ENCODE data around the gene SPEG. TPM values are rescaled to one million over a fixed set of nuclear protein-coding genes. Genes with fewer than 3 reads are reported as not detected.

The SPEG gene
- total RNA-seq, 2 experiments from 2014 or later = 0.46 TPM; not detected in 1

DNA sequence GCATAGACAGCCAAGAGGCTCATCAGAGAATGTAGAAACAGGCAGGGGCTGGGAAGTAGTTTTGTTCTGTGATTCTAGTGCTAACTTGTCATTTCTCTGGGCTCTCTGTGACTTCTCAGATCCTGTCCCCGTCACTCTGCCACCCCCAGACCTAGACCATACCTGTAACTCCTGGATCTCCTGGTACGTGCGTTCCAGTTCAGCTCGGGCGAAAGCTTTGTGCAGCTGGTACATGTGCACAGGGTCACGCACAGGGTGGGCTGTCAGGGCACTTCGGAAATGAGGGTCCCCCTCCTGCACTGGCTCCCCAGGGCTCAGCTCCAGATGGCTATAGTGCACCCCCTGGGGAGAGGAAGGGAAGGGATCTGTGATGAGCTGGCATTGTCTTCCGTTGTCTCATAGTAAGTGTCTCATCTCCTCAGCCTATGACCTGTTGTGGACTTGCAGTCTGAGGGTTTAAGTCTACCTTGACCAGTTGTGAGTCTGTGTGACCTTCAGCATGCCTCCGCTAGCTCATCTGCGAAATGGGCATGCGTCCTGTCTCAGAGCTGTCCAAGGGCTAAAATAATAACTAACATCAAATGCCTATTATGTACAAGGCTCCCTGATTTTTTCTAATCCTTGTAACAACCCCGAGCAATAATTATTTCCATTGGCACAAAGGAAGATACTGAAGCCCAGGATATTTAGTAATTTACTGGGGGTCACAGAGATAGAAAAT is 106.3 kb downstream of the SPEG start:
- H3K4me3 ChIP-seq (ENCODE audit: low read depth, low read length, poor library complexity, severe bottlenecking) = peak overlapping the region; percentile 80
- DNase-seq (ENCODE audit: low spot score) = no peak
- H3K4me1 ChIP-seq (ENCODE audit: insufficient read depth, low read length, poor library complexity, severe bottlenecking) = no peaks in the 10 kb centered on the region
- H3K79me2 ChIP-seq (ENCODE audit: insufficient read depth, low read depth, low read length) = peaks cover 9% of the 10 kb centered on the region; the same call in 1 of the 2 replicates
- no peaks in the 10 kb centered on the region for H3K9me2 ChIP-seq (ENCODE audit: insufficient read depth, low read length)
- no TSS peak for BruUV-seq (replicated peaks)
- TF ChIP-seq EZH2phosphoT487 (IDR thresholded peaks at IDR 0.05; ENCODE audit: borderline replicate concordance, low read depth, low read length) = no peak
- TF ChIP-seq, protein P1, sequence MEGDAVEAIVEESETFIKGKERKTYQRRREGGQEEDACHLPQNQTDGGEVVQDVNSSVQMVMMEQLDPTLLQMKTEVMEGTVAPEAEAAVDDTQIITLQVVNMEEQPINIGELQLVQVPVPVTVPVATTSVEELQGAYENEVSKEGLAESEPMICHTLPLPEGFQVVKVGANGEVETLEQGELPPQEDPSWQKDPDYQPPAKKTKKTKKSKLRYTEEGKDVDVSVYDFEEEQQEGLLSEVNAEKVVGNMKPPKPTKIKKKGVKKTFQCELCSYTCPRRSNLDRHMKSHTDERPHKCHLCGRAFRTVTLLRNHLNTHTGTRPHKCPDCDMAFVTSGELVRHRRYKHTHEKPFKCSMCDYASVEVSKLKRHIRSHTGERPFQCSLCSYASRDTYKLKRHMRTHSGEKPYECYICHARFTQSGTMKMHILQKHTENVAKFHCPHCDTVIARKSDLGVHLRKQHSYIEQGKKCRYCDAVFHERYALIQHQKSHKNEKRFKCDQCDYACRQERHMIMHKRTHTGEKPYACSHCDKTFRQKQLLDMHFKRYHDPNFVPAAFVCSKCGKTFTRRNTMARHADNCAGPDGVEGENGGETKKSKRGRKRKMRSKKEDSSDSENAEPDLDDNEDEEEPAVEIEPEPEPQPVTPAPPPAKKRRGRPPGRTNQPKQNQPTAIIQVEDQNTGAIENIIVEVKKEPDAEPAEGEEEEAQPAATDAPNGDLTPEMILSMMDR (conservative IDR thresholded peaks at IDR 0.05; ENCODE audit: low read length) = no peak
- no peak overlapping the region; the same call in 1 of the 2 replicates for H2AFZ ChIP-seq (ENCODE audit: low read length)
- H3K4me2 ChIP-seq (ENCODE audit: low read length) = peak overlapping the region; percentile 81; the same call in 1 of the 2 replicates
- intact Hi-C loops (cut with micrococcal nuclease; ENCODE audit: unreplicated experiment) = loop anchor here (1.0 to 5.0 kb wide), 4 partner anchors 101 to 364 kb away; partner anchors contain the start of genes CNPPD1, DNPEP and RETREG2
- 0 out of 2 replicates have a peak, but pooled peaks cover 5% of the 10 kb centered on the region for H4K20me1 ChIP-seq (ENCODE audit: insufficient read depth, low read length)
- H3K36me3 ChIP-seq (ENCODE audit: insufficient read depth, low read length) = peaks cover 24% of the 10 kb centered on the region
- H3K9me3 ChIP-seq (ENCODE audit: low read length) = no peaks in the 10 kb centered on the region
- CTCF ChIA-PET (ENCODE audit: unreplicated experiment) = interaction anchor here (0.5 to 2.0 kb wide), 7 partner anchors 11 to 1691 kb away, joined by 3 to 6 read pairs (median 3); partner anchors contain the start of gene GMPPA
- POLR2A ChIA-PET = interaction anchor here (0.9 to 1.1 kb wide), 2 partner anchors 42 to 56 kb away, joined by 3 to 4 read pairs; partner anchors contain the start of genes GMPPA and STK11IP
- no peak overlapping the region for H3K27ac ChIP-seq (ENCODE audit: low read depth, low read length, poor library complexity, severe bottlenecking)

DNA sequence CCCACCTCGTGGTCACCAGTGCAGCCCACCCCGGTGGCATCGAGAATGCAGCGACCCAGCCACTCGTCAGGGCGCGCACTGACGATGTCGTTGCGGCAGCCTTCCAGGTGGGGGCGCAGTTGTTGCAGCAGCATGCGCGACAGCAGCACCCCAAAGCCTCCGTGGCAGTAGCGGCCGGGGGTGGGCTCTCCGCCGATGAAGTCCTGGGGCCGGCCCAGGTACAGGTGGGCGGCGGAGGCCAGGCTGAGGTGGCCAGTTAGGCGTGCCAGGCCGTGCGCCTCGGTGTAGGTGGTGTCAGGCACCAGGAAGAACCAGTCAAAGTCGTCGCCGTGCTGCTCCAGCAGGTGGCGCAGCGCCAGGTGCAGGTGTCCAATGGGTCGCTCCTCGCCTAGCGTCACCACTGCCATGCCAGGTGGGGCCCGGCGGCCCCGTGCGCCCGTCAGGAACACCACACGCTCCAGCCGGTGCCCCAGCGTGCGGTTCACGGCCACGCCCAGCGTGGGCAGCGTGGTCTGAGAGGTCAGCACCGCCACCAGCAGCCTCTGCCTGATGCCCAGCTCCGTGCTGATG is 107.1 kb downstream of the SPEG start:
- ChIA-PET POLR2A (interaction anchor here (0.9 to 1.1 kb wide), 2 partner anchors 43 to 55 kb away, joined by 3 to 4 read pairs; partner anchors contain the start of genes GMPPA and STK11IP), CTCF (ENCODE audit: unreplicated experiment) (interaction anchor here (0.5 to 2.0 kb wide), 7 partner anchors 11 to 1690 kb away, joined by 3 to 6 read pairs (median 4); partner anchors contain the start of gene GMPPA)
- peaks cover 9% of the 10 kb centered on the region; the same call in 1 of the 2 replicates for H3K79me2 ChIP-seq (ENCODE audit: insufficient read depth, low read depth, low read length)
- 0 out of 2 replicates have a peak, but pooled peaks cover 5% of the 10 kb centered on the region for H4K20me1 ChIP-seq (ENCODE audit: insufficient read depth, low read length)
- intact Hi-C loops (cut with micrococcal nuclease; ENCODE audit: unreplicated experiment) = loop anchor here (1.0 to 5.0 kb wide), 4 partner anchors 101 to 364 kb away; partner anchors contain the start of genes CNPPD1, DNPEP and RETREG2
- BruUV-seq (replicated peaks) = no TSS peak
- peak; percentile 92 for DNase-seq (ENCODE audit: low spot score)
- H3K36me3 ChIP-seq (ENCODE audit: insufficient read depth, low read length) = peaks cover 24% of the 10 kb centered on the region
- no peaks in the 10 kb centered on the region for H3K4me1 ChIP-seq (ENCODE audit: insufficient read depth, low read length, poor library complexity, severe bottlenecking)
- peak overlapping the region; percentile 27; the same call in 1 of the 2 replicates for H2AFZ ChIP-seq (ENCODE audit: low read length)
- no peak overlapping the region for H3K27ac ChIP-seq (ENCODE audit: low read depth, low read length, poor library complexity, severe bottlenecking)
- peak overlapping the region; percentile 80 for H3K4me3 ChIP-seq (ENCODE audit: low read depth, low read length, poor library complexity, severe bottlenecking)
- H3K9me2 ChIP-seq (ENCODE audit: insufficient read depth, low read length) = no peaks in the 10 kb centered on the region
- H3K9me3 ChIP-seq (ENCODE audit: low read length) = no peaks in the 10 kb centered on the region
- TF ChIP-seq EZH2phosphoT487 (IDR thresholded peaks at IDR 0.05; ENCODE audit: borderline replicate concordance, low read depth, low read length) = no peak
- TF ChIP-seq, protein P1 (conservative IDR thresholded peaks at IDR 0.05; ENCODE audit: low read length) = peak; percentile 100
- H3K4me2 ChIP-seq (ENCODE audit: low read length) = peak overlapping the region; percentile 81
